ENCODE measurements around the gene ATOH8. TPM values are rescaled to one million over a fixed set of nuclear protein-coding genes. Genes with fewer than 3 reads are reported as not detected.
A peak's percentile ranks its signal among the peaks of the same experiment; 100 is the strongest.

ATOH8 gene
- total and polyA plus RNA-seq, 11 donors = 11.8 to 103 (median 19.0) TPM

- no peak for DNase-seq
- Histone ChIP-seq H3K27ac (peak overlapping the region in 5 of 12 donors; percentile 61 to 84 (median 74)), H3K4me1 (peaks cover 0 to 22% (median 12%) of the 10 kb centered on the region in 12 donors)
Measured at GRCh38 chr2:85812094-85812735, 58.4 kb downstream of the ATOH8 start.

DNA sequence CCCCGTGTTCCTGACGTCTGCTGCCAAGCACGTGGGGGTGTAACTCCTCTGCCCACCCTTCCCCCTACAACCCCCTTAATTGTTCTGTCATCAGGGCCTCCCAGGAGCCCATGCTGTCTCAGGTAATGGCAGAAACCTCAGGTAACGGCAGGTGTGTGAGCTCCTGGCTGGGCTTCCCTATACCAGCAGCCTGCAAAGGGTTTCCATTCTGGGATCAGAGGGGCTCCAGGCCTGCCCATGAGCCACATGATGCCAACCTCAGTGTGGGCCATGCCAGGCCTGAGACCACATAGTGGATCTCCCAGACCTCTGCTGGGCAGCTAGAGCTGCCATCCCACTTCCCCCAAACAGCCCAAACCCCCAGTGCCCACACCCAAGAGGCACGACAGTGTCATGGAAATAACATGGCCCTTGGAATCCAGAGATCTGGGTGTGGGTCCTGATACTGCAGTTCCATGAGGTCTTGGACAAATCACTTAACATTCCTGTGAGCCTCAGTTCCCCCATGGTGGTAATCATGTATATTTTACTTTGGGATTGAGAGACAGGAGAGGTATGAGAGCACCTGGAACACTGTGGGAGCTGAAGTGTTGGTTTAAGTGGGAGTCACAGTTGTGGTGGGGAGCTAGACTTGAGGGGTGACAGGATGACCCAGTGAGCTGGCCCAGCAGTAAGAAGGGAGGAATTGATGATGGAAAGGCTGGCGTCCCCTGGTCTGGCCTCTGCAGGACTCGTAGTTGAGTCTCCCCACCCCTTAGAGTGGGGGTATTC, 59.6 kb downstream of the ATOH8 start:
- no peaks in the 10 kb centered on the region for H3K9me3 ChIP-seq
- TF ChIP-seq POLR2A (IDR thresholded peaks at IDR 0.05) = no peak
- no peak for TF ChIP-seq CTCF (IDR thresholded peaks at IDR 0.05)
- WGBS, 4 donors = 89 to 95% (median 93%) methylated on average over 7 of the region's 7 CpGs
- no peak overlapping the region for H3K4me3 ChIP-seq
- H3K27ac ChIP-seq = no peak overlapping the region
- H3K4me1 ChIP-seq = peaks cover 0 to 22% (median 12%) of the 10 kb centered on the region in 12 donors
- H3K36me3 ChIP-seq = no peaks in the 10 kb centered on the region
- H3K27me3 ChIP-seq = no peaks in the 10 kb centered on the region
- intact Hi-C loops (cut with DNase I) = loop anchor here in 8 of 10 donors (2.0 to 10.0 kb wide), 7 partner anchors 61 to 179 kb away; partner anchors contain the start of genes ATOH8 (in 1 of the 8) and SFTPB (in 1 of the 8)
- DNase-seq (no peak), ATAC-seq (no peak)

More at GRCh38 chr2:85812094-85812735, 58.4 kb downstream of the ATOH8 start:
- intact Hi-C loops (cut with DNase I) = loop anchor here in 8 of 10 donors (2.0 to 10.0 kb wide), 7 partner anchors 60 to 177 kb away; partner anchors contain the start of genes ATOH8 (in 1 of the 8) and SFTPB (in 1 of the 8)
- Histone ChIP-seq H3K27me3 (no peaks in the 10 kb centered on the region), H3K36me3 (no peaks in the 10 kb centered on the region), H3K9me3 (no peaks in the 10 kb centered on the region), H3K4me3 (no peak overlapping the region)
- TF ChIP-seq POLR2A (IDR thresholded peaks at IDR 0.05) = no peak
- no peak for TF ChIP-seq CTCF (IDR thresholded peaks at IDR 0.05)
- 78 to 91% (median 87%) methylated on average over 10 of the region's 10 CpGs for WGBS, 4 donors
- no peak for ATAC-seq

- TF ChIP-seq POLR2A (IDR thresholded peaks at IDR 0.05) (no peak), CTCF (IDR thresholded peaks at IDR 0.05) (peak; percentile 91 to 99 (median 94))
- WGBS, 4 donors = 33 to 38% (median 34%) methylated on average over 13 of the region's 13 CpGs
Measured at GRCh38 chr2:85813982-85814801, 60.4 kb downstream of the ATOH8 start.

More at GRCh38 chr2:85813982-85814801, 60.4 kb downstream of the ATOH8 start:
- no peak overlapping the region for H3K4me3 ChIP-seq
- H3K36me3 ChIP-seq = no peaks in the 10 kb centered on the region
- H3K9me3 ChIP-seq = no peaks in the 10 kb centered on the region
- no peaks in the 10 kb centered on the region for H3K27me3 ChIP-seq
- no peak overlapping the region for H3K27ac ChIP-seq
- intact Hi-C loops (cut with DNase I) = loop anchor here (1.0 to 10.0 kb wide), 14 partner anchors 62 to 179 kb away; partner anchors contain the start of genes ATOH8 (in 1 of the 10) and SFTPB (in 1 of the 10)
- peak; percentile 93 to 96 (median 96) for ATAC-seq
- peaks cover 0 to 22% (median 12%) of the 10 kb centered on the region in 12 donors for H3K4me1 ChIP-seq
- peak; percentile 88 to 95 (median 89) for DNase-seq

All from heart left ventricle (tissue), 16 donors.